Neural progenitor cell (in vitro differentiated cells): ENCODE data around the gene MPC2. TPM values are rescaled to one million over a fixed set of nuclear protein-coding genes. Genes with fewer than 3 reads are reported as not detected.

Experiments used
- total RNA-seq: library from RNA; depleted of rRNA; stranded (reverse); fragments of >200 nt; gene quantifications from 2 replicates; pipeline ENCODE4 v1.2.3, GENCODE V29; 2015; ENCODE audit warnings: low replicate concordance

MPC2 gene
- total RNA-seq, 1 donor from 2014 or later: 56.8 TPM

Other genes with a start within 250 kb of the MPC2 start
- 121 and 125 TPM in 2 replicates for gene MPZL1, start 215.1 kb downstream of the MPC2 start, total RNA-seq
- gene ADCY10, start 22.9 kb downstream of the MPC2 start, total RNA-seq: not detected in 2 replicates
- gene DCAF6, start 389 bp downstream of the MPC2 start, total RNA-seq: 18.6 and 28.6 TPM in 2 replicates
- 21.1 and 26.5 TPM in 2 replicates for gene GPR161, start 199.9 kb upstream of the MPC2 start, total RNA-seq
- 28.1 and 52.9 TPM in 2 replicates for gene TIPRL, start 241.9 kb upstream of the MPC2 start, total RNA-seq